Fibroblast of skin of abdomen (primary cell): ENCODE results near the gene PLCL1.
A peak's percentile ranks its signal among the peaks of the same experiment; 100 is the strongest.

Source experiments
- DNase-seq: peaks from one replicate; pipeline ENCODE4 v3.0.0-alpha.2; 2013

Gene PLCL1

GRCh38 chr2:197857476-197858107 lies 53.2 kb downstream of the PLCL1 start:
- DNase-seq = no peak

DNA sequence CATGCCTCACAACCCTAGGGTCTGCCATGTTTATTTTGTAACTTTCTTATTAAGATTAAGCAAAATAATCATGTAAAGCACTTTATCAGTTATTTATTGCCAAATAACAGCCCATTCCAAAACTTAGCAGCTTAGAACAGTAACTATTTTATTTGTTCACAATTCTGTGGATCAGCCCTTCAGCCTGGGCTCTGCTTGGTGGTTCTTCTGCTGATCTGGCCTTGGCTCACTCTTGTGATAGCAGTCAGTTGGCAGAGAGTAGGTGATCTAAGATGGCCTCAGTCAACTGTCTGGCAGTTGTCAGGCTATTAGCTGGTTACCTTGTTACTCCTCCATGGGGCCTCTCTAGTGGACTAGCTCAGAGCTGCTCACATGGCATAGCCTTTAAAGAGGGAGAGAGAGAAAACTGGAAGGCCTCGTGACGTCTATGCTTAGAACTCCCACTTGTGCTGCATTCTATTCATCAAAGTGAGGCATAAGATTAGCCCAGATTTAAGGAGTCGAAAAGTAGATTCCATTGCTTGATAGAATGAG lies 54.3 kb downstream of the PLCL1 start:
- DNase-seq = no peak

GRCh38 chr2:197862246-197862955 lies 58.0 kb downstream of the PLCL1 start:
- DNase-seq = no peak

DNA sequence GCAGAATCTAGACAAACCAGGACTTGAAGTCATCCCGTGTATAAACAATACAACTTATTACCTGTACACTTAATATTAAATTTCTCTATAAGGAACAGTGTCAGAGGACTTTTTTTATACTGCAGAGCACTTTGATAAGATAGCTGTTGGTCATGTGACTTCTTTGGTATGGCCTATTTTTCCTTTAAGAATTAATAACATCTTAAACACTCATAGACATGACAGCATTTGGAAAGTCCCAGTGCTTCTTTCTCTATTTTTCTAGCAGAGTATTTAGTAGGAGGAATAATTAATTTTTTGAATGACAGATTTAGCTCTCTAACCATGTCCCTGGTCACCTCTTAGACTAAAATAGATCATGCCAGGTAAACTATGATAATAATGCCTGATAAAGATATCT lies 59.4 kb downstream of the PLCL1 start:
- no peak for DNase-seq

GRCh38 chr2:197866455-197866854 lies 62.1 kb downstream of the PLCL1 start:
- no peak for DNase-seq

DNA sequence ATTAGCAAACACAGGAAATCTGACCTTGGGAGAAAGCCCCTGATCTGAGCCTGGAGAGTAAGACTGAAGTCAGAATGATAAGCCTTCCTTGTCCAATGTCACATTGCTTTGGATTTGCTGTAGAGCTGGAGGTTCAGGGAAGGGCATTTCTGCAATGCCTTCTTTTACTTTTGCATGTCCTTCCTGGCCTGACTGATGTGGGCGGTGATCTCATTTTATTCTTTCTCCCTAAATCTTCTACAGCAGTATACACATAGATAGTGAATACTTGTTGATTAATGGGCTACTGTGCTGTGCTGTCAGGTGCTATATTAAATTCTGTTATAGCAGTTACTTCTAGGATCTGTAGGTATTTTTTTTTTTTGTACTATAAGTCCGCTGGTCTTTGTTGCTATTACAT lies 62.6 kb downstream of the PLCL1 start:
- DNase-seq = no peak

- DNase-seq = no peak
These were observed 63.2 kb downstream of the PLCL1 start for GRCh38 chr2:197867624-197868023.

- no peak for DNase-seq
These were observed 63.8 kb downstream of the PLCL1 start for GRCh38 chr2:197868206-197868605.

- peak; percentile 24 for DNase-seq
These were observed 64.6 kb downstream of the PLCL1 start for GRCh38 chr2:197869041-197869440.

- peak; percentile 38 for DNase-seq
These were observed 65.2 kb downstream of the PLCL1 start for GRCh38 chr2:197869501-197870111.

GRCh38 chr2:197870137-197870536 lies 65.7 kb downstream of the PLCL1 start:
- no peak for DNase-seq

DNA sequence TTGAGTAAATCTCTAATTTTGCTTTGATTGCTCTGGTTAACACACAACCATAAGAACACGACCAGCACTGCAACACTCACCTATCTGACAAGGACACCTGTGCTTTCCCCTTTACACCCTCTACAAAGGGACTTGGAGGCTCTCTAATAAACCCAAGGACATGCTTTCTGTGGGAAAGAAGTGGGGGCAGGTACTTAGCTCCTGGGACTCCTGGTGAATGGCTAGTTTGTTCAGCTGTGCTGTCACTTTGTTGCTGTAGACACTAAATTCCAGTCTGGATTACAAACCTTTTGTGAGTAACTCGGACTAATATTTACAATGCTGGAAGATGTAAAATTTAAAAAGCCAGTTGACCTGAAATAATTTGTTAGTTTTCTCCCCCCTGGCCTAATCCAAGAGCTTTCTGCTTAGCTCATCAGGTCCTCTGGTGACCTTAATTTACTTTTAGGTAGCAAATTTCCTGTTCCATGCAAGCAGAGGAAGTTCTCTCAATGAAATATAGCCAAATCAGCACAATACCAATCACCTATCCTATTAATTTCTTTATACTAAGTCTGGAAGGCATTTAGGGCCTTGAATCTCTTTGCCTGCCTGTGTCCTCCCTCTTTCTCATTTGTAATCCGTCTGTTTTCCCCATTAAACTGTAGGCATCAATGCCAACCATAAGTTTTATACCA lies 67.5 kb downstream of the PLCL1 start:
- no peak for DNase-seq

DNA sequence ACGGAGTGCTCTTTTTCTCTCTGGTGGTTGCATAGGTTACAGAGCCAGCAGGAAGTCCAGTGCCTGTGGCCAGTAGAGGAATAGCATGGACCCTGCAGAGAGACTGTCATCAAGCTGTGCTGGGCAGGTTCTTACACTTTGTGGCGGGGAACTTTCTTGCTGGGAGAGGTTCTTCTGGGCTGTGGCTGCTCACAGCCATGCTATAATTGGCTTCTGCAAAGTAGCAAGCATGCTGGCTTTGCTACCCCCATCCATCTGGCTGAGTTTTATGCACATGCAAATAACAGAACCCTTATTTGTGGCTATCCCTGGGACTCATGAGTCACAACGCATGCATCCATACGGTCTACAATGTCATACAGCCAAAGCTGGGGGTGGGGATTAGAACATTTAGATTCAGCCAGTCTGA lies 68.9 kb downstream of the PLCL1 start:
- DNase-seq = peak; percentile 95

DNA sequence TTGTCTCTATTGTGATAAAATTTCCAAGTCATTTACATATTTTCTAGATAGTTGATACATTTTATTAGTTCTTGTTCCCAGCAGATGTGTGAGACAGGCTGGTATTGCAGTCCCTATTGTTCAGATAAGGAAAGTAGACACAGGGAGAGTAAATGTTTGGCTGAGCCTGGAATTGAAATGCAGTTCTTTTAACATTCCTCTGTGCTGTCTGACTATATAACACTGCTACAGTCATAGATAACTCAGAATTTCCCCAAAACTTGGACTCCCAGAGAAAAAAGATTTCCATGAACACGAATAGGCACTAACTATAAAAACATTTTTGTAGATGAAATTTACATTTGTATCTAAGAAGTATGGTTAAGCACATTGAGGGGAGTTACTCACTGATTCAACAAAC lies 71.4 kb downstream of the PLCL1 start:
- DNase-seq = no peak

GRCh38 chr2:197876524-197876923 lies 72.1 kb downstream of the PLCL1 start:
- DNase-seq = no peak

DNA sequence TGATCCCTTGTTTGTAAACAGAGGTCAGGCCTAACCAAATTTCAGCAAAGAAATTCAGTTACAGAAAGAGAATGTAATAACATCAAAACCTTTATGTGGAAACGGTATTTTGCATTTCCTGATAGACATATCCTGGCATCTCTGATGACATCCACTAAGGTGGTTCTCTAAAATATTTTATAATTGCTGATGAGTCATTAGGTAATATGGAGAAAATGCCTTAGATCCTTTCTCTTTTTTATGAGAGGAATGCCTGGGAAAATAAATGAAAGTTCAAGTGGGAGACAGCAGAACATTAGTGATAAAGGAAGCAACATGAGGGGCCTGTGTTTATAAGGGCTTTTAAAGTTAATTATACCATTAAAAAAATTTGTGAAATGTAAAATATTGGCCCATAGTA lies 72.6 kb downstream of the PLCL1 start:
- DNase-seq = no peak

- DNase-seq = no peak
These were observed 74.4 kb downstream of the PLCL1 start for GRCh38 chr2:197878792-197879191.

DNA sequence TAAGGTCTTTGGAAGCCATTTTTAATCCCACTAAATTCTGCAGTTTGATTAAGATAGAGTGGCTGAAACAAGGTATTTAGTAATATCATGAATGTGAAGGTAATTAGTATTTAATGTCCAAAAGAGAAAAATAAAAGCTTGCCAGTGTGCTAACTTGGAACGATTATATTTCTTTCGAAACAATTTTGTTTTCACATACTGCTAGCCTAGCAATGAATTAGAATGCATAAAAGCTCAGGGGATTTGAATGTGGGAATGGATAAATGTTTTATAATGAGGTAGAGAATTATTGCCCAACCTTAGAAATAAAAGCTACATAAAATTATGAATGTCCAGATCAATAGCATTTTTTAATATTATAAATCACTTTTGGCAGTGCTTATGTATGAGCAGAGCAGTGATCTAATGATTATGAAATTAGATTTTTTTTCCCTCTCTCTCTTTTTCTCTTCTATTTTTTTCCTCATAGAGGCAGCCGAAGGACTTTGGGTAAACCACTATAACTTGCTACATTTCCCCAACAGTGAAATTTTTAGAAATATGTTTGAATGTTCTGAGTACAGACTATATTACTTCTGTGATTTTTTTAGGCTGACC lies 75.5 kb downstream of the PLCL1 start:
- DNase-seq = peak; percentile 23

- DNase-seq = peak; percentile 83
These were observed 79.1 kb downstream of the PLCL1 start for GRCh38 chr2:197883354-197884032.

DNA sequence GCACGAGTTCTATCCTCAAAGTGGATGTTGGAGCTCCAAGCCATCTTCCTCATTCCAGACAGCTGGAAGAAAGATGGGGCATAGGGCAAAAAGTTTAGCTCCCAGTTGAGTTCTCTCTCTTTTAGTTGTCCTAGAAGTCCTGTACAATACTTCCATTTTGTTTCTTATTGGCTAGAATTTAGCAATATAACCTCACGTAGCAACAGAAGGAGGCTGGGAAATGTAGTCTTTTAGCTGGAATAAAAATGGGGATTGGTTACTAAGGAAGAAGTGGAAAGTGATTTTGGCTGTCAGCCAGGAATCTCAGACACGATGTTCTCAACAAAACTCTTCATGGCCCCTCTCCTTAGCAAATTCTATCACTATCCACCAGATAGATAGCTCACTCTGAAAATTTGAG lies 79.9 kb downstream of the PLCL1 start:
- no peak for DNase-seq

- DNase-seq = no peak
These were observed 80.7 kb downstream of the PLCL1 start for GRCh38 chr2:197885126-197885525.

DNA sequence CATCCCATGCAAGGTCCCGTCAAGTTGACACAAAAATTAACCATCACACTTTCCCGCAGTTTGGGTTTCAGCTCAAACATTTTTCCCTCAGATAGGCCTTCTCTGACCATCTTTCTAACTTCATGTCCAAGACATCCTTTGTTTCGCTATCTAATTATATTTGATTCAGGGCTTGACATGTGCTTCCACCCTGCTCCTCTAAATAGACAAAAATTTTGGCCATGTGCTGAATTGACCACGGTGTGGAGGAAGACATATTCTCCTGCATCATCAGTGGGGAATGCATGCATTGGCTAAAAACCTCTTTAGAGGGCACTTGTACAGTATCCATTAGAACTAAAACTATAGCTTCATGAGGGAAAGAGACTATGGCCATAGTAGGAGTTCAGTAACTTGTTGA lies 81.2 kb downstream of the PLCL1 start:
- DNase-seq = peak; percentile 30
